ENCODE results near the gene COL27A1.
A peak's percentile ranks its signal among the peaks of the same experiment; 100 is the strongest.

The COL27A1 gene

GRCh38 chr9:114240647-114241558, 85.6 kb downstream of the COL27A1 start:
- no peak for TF ChIP-seq MAX (IDR thresholded peaks at IDR 0.05; ENCODE audit: low read depth, low read length)
- no peak for TF ChIP-seq MYC (IDR thresholded peaks at IDR 0.05; ENCODE audit: low read depth, low read length)
- TF ChIP-seq CTCF (IDR thresholded peaks at IDR 0.05; ENCODE audit: low read depth, low read length): no peak
- no peak for TF ChIP-seq POLR2A (IDR thresholded peaks at IDR 0.05; ENCODE audit: extremely low read depth, insufficient read length)
- DNase-seq (ENCODE audit: low read depth): peak; percentile 27
- no peak overlapping the region for H3K4me3 ChIP-seq (ENCODE audit: low read depth, low read length)

- TF ChIP-seq MAX (IDR thresholded peaks at IDR 0.05; ENCODE audit: low read depth, low read length): no peak
- H3K4me3 ChIP-seq (ENCODE audit: low read depth, low read length): no peak overlapping the region
- DNase-seq (ENCODE audit: low read depth): no peak
Observed at GRCh38 chr9:114242837-114243236, 87.5 kb downstream of the COL27A1 start.

GRCh38 chr9:114243240-114243639, 87.9 kb downstream of the COL27A1 start:
- no peak for DNase-seq (ENCODE audit: low read depth)
- TF ChIP-seq MAX (IDR thresholded peaks at IDR 0.05; ENCODE audit: low read depth, low read length) (no peak), CTCF (IDR thresholded peaks at IDR 0.05; ENCODE audit: low read depth, low read length) (no peak), MYC (IDR thresholded peaks at IDR 0.05; ENCODE audit: low read depth, low read length) (no peak), POLR2A (IDR thresholded peaks at IDR 0.05; ENCODE audit: extremely low read depth, insufficient read length) (no peak)
- H3K4me3 ChIP-seq (ENCODE audit: low read depth, low read length): no peak overlapping the region

GRCh38 chr9:114244570-114244969, 89.2 kb downstream of the COL27A1 start:
- H3K4me3 ChIP-seq (ENCODE audit: low read depth, low read length): no peak overlapping the region
- no peak for TF ChIP-seq CTCF (IDR thresholded peaks at IDR 0.05; ENCODE audit: low read depth, low read length)
- no peak for TF ChIP-seq MAX (IDR thresholded peaks at IDR 0.05; ENCODE audit: low read depth, low read length)
- no peak for TF ChIP-seq MYC (IDR thresholded peaks at IDR 0.05; ENCODE audit: low read depth, low read length)
- TF ChIP-seq POLR2A (IDR thresholded peaks at IDR 0.05; ENCODE audit: extremely low read depth, insufficient read length): no peak

GRCh38 chr9:114246558-114246957, 91.2 kb downstream of the COL27A1 start:
- no peak overlapping the region for H3K4me3 ChIP-seq (ENCODE audit: low read depth, low read length)
- TF ChIP-seq POLR2A (IDR thresholded peaks at IDR 0.05; ENCODE audit: extremely low read depth, insufficient read length) (no peak), CTCF (IDR thresholded peaks at IDR 0.05; ENCODE audit: low read depth, low read length) (no peak), MAX (IDR thresholded peaks at IDR 0.05; ENCODE audit: low read depth, low read length) (no peak), MYC (IDR thresholded peaks at IDR 0.05; ENCODE audit: low read depth, low read length) (no peak)
- DNase-seq (ENCODE audit: low read depth): no peak

More at GRCh38 chr9:114244570-114244969, 89.2 kb downstream of the COL27A1 start:
- DNase-seq (ENCODE audit: low read depth): no peak

- TF ChIP-seq MAX (IDR thresholded peaks at IDR 0.05; ENCODE audit: low read depth, low read length) (no peak), MYC (IDR thresholded peaks at IDR 0.05; ENCODE audit: low read depth, low read length) (no peak), POLR2A (IDR thresholded peaks at IDR 0.05; ENCODE audit: extremely low read depth, insufficient read length) (no peak), CTCF (IDR thresholded peaks at IDR 0.05; ENCODE audit: low read depth, low read length) (no peak)
- no peak overlapping the region for H3K4me3 ChIP-seq (ENCODE audit: low read depth, low read length)
- no peak for DNase-seq (ENCODE audit: low read depth)
Observed at GRCh38 chr9:114247077-114247476, 91.7 kb downstream of the COL27A1 start.

All from NB4 (cell line).